Activated gamma-delta T cell (primary cell): ENCODE data around the gene RARB.

Source experiments
- DNase-seq: peaks from one replicate; lab custom pipeline; 2025; lab: John Stamatoyannopoulos, UW
- total RNA-seq, 2 donors: gene quantifications; one replicate each; lab custom pipeline; 2026; lab: John Stamatoyannopoulos, UW

The RARB gene
- total RNA-seq: 0 to 0.04 reads per million in 2 donors

- DNase-seq: no peak
Measured at GRCh38 chr3:25427942-25428788, at the start of gene RARB. Gene RARB (plus strand): TSS chr3:25428263. CDS start chr3:25428732, 469 bp downstream.

- DNase-seq: no peak
Measured at GRCh38 chr3:25378786-25379311, 49.2 kb upstream of the RARB start.

- no peak for DNase-seq
Measured at GRCh38 chr3:25380222-25380739, 47.8 kb upstream of the RARB start.

GRCh38 chr3:25381083-25381482 is 47.0 kb upstream of the RARB start:
- no peak for DNase-seq

- DNase-seq: no peak
Measured at GRCh38 chr3:25384471-25384870, 43.6 kb upstream of the RARB start.

- DNase-seq: no peak
Measured at GRCh38 chr3:25385807-25386460, 42.1 kb upstream of the RARB start.

- DNase-seq: no peak
Measured at GRCh38 chr3:25386686-25387255, 41.3 kb upstream of the RARB start.

GRCh38 chr3:25390605-25391004 is 37.5 kb upstream of the RARB start:
- DNase-seq: no peak

GRCh38 chr3:25396251-25396650 is 31.8 kb upstream of the RARB start:
- DNase-seq: no peak

- DNase-seq: no peak
Measured at GRCh38 chr3:25396686-25397085, 31.4 kb upstream of the RARB start.

- no peak for DNase-seq
Measured at GRCh38 chr3:25397150-25397549, 30.9 kb upstream of the RARB start.

- DNase-seq: no peak
Measured at GRCh38 chr3:25400587-25400986, 27.5 kb upstream of the RARB start.

- no peak for DNase-seq
Measured at GRCh38 chr3:25403968-25404367, 24.1 kb upstream of the RARB start.

GRCh38 chr3:25404569-25404968 is 23.5 kb upstream of the RARB start:
- no peak for DNase-seq

- no peak for DNase-seq
Measured at GRCh38 chr3:25405335-25405734, 22.7 kb upstream of the RARB start.

GRCh38 chr3:25410703-25411102 is 17.4 kb upstream of the RARB start:
- DNase-seq: no peak

GRCh38 chr3:25412269-25412668 is 15.8 kb upstream of the RARB start:
- no peak for DNase-seq

- no peak for DNase-seq
Measured at GRCh38 chr3:25416176-25416575, 11.9 kb upstream of the RARB start.

- no peak for DNase-seq
Measured at GRCh38 chr3:25418596-25418995, 9.5 kb upstream of the RARB start.

- no peak for DNase-seq
Measured at GRCh38 chr3:25419251-25419650, 8.8 kb upstream of the RARB start.

GRCh38 chr3:25420147-25420546 is 7.9 kb upstream of the RARB start:
- DNase-seq: no peak

- no peak for DNase-seq
Measured at GRCh38 chr3:25420885-25421284, 7.2 kb upstream of the RARB start.
